ENCODE results near the gene ZNF710.

Gene ZNF710

DNA sequence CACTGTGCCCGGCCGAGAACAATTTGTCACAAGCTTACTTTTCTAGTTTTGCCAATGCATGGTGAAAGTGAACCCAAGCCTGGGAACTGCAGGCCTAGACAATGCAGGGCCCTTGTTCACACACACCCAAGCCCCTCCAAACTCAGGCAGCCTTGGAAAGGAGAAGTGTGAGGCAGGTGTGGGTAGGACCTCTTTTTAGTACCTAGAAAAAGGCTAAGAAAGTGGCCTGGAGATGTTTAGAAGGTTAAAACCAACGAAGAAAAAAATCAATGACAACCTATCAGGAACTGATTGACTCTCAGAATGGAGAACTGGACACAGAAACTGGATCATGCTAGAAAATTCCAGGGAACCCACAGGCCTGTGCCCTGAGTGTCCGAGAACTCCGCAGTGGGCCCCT, 82.3 kb downstream of the ZNF710 start:
- no peak for DNase-seq

DNA sequence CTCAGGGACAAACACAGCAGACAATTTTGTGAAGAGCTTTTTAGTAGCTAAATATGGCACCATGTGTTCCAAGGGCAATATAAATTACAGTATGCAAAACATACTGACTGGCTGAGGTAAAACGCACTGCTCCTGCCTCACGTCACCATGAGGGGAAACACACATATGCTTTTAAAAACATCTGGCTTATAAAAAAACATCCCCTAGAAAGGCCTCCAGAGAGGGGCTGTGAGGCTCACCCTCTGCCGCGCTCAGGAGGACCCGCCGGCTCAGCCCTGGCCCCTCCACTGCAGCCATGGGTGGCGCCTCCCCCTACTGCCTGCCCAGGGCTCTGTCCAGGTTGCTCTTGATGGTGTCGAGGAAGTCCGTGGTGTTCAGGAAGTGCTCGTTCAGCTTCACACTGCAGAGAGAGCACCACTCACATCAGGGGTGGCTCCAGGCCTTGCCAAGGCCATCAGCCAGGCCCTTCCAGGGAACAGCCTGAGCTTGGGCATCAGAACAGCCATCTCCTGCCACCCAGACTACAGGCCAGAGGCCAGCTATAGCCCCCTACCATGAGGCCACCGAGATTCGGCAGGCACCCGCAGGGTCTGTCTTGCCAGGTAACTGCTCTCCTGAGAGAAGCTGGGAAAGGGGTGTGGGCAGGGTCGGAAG, 83.0 kb downstream of the ZNF710 start:
- DNase-seq: no peak

- no peak for DNase-seq
These were observed 83.8 kb downstream of the ZNF710 start for GRCh38 chr15:90084876-90085423.

- no peak for DNase-seq
These were observed 84.4 kb downstream of the ZNF710 start for GRCh38 chr15:90085565-90085964.

DNA sequence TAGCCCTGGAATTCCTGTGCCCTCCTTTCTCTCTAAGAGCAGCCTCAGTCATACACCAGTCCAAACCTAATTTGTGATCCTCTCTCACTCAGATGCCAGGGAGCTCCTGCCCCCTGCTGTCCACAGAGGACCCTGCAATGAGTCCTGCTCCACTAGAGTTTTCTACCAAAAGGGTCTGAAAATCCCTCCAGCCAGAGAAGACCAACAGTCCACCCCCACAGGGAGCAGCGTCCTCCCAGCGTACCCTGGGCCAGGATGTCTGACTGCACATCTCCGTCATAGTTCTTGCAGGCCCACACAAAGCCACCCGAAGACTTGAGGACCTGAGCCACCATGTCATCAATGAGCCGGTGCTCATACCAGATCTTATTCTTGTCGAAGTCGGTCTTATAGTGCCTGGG, 85.7 kb downstream of the ZNF710 start:
- DNase-seq: peak; percentile 58

GRCh38 chr15:90087454-90088154, 86.5 kb downstream of the ZNF710 start:
- no peak for DNase-seq

GRCh38 chr15:90090226-90090848, 89.2 kb downstream of the ZNF710 start:
- no peak for DNase-seq

DNA sequence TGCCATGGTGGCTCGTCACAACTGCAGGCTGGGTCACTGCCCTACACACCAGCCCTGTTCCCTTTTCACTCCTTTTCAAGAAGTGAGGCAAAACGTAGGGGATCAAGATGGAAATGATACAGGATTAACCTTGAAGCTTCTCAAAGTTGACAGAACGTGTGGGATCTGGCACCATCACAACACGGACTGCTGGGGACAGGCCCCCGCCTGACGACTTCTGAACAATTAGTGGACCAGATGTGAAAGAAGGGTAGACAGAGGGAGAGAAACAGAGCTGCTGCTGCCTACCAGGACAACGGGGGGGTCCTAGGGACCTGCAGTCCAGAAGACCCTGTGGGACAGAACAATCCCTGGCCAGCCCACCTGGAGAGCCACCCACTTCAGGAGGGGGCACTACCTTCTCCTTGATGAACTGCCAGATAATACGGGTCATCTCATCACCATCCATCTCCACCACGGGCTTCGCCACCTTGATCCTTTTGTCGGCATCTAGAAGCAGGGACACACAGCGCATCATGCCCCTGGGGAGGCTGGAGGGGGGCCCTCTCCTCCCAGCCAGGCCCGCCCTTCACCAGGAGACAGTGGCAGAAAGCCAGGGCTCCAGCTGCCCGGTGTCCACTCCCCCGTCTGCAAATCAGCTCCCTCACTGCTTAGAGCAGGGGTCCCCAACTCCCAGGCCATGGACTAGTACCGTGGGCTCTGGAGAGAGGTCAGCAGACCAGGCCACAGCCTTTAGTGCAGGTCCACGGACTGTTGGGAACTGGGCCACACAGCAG, 90.2 kb downstream of the ZNF710 start:
- no peak for DNase-seq

- no peak for DNase-seq
These were observed 94.4 kb downstream of the ZNF710 start for GRCh38 chr15:90095521-90095959.

- peak; percentile 54 for DNase-seq
These were observed 96.4 kb downstream of the ZNF710 start for GRCh38 chr15:90097475-90097874.

- DNase-seq: no peak
These were observed 98.1 kb downstream of the ZNF710 start for GRCh38 chr15:90099072-90099867.

- no peak for DNase-seq
These were observed 99.0 kb downstream of the ZNF710 start for GRCh38 chr15:90099868-90100831.

DNA sequence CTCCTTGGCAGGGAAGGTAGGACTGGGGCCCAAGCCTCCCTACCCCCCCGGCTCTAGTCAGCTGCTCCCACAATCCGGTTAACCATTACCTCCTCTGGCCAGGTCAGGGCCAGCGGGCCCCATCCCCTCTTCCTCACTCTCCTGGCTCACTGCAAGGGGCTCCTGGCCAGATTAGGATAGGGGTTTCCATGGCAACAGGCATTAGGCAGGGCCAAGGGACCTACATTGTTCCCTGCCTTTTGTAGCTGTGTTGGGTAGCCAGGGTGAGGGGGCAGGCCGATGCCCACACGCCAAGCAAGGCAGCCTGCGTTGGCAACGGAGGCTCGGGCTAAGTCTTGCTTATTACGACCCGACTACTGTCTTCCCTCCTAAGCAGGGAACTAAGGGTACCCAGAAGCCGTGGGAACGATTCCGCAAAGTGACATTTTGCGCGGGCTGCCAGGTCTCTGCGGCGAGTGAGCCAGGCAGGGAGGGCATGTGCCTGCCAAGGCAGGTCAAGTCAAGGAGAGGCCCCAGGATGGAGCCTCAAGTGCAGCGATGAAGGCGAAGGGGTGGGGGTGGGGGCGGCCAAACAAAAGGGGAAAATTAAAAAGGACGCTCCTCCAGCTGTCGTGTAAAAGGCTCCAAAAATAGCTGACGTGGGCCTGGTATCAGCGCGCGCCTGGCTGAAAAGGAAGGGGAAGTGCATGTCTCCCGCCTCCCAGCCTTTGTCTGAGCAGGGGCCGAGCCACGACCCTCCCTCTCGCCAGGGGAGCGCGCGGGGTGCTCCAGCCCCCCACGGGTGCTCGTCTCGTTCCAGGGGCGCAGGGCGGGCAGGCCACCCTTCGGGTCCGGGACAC, 100.2 kb downstream of the ZNF710 start:
- no peak for DNase-seq

GRCh38 chr15:90101969-90102890, 101.1 kb downstream of the ZNF710 start, which contains the start of gene IDH2:
IDH2 (minus strand) TSS chr15:90102468; CDS start chr15:90102390, 78 bp downstream.
- DNase-seq: peak; percentile 81

GRCh38 chr15:90103701-90104329, 102.7 kb downstream of the ZNF710 start:
- DNase-seq: no peak

DNA sequence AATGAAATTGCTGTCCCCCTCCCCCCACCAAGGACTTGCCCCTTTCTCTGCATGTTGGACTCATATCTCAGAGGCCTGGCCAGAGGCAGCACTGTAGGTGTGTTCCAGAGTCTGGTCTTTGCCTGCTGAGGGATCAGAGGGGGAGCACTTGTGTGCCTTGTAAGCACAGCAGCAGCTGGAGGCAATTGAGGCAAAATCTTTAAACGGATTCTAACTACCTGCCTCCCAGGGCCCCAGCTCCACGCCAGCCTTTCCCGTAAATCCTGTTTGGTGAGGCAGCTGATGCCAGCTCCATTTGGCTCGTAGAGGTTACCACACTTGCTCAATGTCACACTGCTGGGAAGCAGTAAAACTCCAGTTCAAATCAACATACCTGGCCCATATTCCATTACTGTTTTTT, 103.4 kb downstream of the ZNF710 start:
- no peak for DNase-seq

DNA sequence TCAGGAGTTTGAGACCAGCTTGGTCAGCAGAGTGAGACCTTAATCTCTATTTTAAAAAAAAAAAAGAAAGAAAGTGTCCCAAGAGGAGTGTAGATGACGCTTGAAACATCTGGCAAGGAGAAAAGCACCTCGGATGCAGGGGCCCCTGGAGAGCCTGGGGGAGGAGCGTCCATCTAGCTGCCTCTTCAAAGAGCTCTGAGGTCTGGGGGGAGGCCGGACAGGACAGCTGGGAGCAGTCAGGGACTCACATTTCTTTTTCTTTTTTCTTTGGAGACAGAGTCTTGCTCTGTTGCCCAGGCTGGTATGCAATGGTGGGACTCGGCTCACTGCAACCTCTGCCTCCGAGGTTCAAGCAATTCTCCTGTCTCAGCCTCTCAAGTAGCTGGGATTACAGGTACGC, 104.4 kb downstream of the ZNF710 start:
- no peak for DNase-seq

DNA sequence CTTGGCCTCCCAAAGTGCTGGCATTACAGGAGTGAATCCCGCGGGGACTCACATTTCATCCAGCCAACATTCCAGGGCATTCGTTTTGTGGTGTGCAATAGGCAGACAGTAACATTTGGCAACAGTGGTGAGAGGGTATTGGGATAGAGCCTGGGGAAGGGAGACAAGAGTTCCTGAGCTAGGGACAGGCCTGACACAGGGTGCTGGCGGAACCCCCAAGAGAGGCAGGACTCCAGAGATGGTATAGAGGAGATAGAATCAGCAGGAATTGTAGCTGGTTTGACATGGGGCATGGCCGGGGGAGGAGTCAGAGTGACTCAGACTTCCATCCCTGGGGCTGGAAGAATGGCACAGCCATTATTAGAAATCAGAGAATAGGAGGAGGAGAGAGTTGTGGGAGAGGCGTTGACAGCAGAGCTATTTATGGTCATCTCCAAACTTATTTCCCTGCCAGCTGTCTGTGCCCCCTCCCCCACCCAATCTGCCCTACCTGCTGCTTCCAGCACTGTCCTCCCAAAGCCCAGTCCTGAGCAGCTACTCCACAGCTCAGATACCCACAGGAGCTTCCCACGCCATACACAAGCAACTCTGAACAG, 105.5 kb downstream of the ZNF710 start:
- no peak for DNase-seq

Measured in activated CD4-positive, CD25-positive, alpha-beta regulatory T cell treated with anti-CD3 and anti-CD28 coated beads, Interleukin-2, amount 50 U/mL, for 72 hours (primary cell).